GM19372 (cell line): ENCODE results near the gene GALNT18.

Experiments
- ATAC-seq: cut with Tn5 transposase; IDR thresholded peaks from one replicate; pipeline ENCODE4 v1.9.1; 2021; ENCODE audit warnings: mild to moderate bottlenecking, low read depth, moderate library complexity; ENCODE audit not compliant: unreplicated experiment

GALNT18 gene

DNA sequence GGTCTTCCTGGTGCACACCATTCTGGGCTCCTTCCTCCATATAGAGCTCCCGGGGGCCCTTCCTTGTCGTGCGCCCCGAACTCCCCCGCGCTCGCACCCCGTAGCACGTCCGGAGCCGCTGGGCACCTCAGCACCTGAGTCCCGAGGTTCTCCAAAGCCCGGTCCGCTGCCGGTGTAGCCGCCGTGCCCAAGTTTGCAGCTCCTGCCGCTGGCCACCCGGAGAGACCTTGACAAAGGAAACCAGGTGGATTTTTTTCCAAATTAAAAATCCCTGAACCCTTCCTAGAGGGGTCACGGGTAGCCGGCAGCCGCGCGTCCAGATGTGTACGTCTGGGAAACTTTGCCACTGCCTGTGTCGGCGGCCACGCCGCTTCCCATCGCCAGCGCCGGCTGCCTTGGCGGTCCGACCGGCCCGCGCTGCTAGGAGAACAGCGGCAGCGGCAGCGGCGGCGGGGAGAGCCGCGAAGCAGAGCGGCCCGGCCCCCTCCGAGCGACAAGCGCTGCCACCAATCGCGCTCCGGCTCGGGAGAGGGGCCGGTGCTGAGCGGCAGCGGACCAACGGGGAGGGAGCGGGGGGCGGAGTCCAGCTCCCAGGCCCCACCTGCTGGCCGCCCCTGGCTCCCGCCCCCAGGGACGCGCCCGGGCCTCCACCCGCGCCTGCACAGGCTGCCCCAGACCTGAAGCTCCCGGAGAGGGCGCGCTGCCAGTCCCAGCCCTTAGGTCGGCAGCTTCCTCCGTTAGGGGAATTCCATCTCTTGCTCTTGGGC, at the start of gene GALNT18:
TSS of gene GALNT18 (minus strand) at position 433 of the 767 bp plus-strand sequence.
- peak; percentile 95 for ATAC-seq

DNA sequence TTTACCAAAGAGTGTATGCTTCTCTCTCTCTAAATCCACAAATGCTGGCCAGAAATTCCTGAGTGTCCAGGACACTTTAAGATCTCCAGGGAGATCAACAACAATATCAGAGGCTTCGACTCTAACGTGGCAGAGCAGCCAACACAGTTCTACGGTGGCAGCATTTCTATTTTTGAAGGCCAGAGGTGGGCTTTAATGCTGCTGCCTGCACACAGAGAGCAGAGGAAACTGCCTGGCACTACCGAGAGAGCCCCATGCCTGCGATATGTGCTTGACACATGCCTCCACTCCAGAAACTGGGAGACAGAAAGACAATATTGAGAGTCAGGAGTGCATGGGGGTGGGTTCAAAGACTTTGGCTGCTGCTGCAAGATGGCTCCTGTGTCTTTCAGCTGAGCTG, 48.8 kb upstream of the GALNT18 start:
- ATAC-seq = no peak

DNA sequence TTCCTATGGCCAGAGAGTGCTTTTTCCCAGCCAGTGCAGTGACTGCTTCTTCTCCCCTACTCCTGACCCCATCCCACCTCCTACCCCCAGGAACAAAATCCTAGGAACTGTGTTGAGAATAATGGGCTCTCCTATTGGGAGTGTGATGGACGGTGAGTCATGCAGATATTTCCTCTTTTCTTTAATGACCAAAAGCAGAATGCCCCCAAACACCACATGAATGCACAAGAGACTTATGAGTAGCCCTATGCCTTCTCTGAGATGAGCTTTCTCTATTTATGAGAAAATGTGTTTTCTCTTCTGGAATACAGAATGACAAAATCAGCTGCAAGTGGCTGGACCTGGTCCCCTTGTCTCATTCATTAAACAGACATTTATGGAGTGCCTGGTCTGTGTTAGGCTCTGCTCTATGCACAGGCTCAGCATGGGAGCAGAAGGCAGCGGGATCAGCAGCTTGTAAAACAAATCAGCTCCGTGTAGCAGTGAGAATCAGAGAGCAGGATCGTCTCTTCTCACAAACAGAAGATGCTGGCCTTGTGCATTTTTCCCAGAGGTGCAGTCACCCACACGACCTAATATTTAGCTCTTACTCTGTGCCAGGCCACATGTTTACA, 47.5 kb upstream of the GALNT18 start:
- no peak for ATAC-seq

DNA sequence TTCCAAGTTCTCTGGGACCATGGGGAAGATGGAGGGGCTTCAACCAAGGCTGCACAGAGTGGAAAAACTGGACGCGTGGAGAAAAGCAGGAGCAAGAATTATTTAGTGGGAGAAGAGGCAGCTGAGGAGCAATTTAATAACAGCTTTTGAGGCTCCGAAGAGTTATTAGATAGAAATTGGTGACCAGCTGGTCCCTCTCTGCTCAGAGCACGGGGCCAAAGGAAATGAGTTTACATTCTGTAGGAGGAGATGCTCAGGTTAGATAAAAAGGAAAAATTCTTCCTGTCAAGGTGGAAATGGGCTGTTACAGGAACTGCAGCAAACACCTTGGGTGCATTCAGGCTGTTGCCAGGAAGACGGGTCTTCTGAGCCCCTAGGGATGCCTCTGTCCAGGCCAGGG, 47.0 kb upstream of the GALNT18 start:
- ATAC-seq = no peak

DNA sequence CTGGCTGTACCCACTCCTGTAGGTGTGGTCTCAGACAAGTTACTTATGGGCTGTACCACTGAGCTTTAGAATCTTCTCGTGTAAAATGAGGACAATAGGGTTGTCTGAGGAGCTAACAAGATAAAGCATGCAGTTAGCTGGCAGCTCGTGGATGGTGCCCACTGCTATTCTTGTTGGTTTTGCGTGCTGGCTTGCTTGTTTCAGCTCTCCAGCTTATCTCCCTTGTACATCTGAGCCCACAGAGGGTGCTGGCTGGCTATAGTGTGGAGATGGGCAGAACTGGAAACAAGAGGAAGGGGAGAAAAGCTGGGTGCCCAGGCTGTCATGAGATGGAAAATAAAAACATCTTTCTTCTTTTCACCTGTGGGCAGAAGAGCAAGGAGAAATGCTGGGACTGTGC, 46.5 kb upstream of the GALNT18 start:
- ATAC-seq = no peak

DNA sequence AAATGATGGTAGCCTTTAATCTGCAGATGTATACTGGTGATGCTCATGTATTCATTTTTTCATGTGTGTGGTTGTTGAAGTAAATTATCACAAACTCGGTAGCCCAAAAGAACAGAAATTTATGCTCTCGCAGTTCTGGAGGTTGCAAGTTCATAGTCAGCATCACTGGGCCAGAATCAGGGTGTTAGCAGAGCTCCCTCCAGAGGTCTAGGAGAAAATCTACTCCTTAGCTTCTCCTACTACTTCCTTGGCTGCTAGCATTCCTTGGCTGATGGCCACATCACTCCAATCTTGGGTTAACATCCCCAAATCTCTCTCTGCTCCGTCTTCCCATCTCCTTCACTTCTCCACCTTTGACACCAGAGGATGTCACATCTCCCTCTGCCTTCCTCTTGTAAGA, 45.3 kb upstream of the GALNT18 start:
- no peak for ATAC-seq

DNA sequence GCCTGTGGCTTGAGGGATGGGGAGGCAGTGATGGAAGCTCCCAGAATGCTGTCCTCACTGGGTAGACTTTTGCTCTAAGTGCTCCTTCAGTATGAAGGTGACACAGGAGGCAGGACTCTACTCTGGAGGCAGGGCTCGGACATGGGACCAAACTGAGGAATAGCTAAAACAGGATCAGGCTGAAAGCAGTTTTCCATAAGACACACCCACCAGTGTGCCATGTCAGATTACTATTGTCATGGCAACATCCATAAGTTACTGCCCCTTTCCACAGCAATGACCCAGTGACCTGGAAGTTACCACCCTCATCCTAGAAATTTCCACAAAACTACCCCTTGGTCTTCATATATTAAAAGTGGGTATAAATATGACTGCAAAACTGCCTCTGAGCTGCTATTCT, 43.6 kb upstream of the GALNT18 start:
- ATAC-seq = no peak

DNA sequence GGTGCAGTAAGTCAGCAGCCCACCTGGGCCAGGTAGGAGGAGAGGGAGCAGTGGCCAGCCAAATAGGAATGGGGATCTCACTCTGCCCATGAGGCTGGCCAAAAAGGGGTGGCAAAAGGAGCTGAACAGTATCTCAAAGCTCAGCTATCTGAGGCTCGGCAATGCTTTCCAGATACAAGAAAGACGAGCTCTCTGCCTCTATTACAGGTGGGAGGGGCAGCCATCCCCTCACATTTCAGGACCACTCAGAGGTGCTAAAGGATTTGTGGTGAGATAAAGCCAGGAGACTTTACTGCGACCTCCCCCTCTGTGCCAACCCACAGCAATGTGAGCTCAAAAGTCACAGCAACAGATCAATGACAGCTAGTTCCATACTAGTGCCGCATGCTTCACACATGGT, 42.1 kb upstream of the GALNT18 start:
- no peak for ATAC-seq

DNA sequence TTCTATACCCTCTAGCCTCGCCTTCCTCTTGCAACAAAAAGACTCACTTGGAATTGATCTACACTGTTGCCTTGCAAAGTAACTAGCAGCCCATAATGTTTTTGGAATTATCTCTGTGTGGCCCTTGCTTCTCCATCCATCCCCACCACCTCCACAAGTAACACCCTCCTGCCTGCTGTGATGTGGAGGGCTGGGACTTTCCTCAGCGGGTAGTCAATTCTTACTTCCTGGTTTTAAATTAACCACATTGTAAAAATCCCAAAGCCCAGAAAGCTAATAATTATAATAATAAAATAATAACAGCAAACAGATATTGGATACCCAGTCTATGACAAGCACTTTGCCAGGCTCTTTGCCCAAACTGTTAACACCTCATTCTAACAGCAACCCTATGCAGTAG, 40.8 kb upstream of the GALNT18 start:
- no peak for ATAC-seq

DNA sequence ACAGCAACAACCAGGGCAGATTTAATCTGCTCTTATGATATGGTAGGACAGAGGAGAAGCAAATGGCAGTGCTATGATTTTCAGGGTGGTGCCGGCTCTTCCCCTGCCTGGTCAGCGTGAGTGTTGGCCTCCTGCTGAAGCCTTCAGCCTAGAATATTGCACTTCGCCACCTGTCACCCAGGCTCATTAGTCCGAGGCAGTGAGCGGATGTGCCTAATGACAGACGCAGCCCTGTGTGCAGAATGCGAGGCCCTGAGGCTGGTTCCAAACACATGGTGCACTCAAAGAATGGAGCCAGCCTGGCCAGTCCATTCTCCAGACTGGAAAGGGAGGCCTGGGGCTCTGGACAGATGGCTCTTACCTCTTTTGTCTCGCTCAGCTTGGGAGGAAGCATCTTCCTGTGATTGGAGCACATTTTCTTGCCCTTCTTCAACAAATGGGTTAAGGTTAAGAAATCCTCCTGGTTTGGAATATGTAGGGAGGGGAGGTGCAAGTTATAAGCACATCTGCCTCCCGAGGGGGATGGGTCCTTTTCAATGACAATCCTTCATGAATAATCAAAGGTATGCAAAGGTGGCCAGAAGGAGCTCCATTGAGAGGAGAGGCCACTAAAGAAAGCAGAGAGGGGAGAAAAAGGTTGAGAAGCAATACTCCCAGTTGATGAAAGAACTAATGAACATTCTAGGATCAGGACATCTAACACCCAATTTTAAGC, 39.7 kb upstream of the GALNT18 start:
- no peak for ATAC-seq

DNA sequence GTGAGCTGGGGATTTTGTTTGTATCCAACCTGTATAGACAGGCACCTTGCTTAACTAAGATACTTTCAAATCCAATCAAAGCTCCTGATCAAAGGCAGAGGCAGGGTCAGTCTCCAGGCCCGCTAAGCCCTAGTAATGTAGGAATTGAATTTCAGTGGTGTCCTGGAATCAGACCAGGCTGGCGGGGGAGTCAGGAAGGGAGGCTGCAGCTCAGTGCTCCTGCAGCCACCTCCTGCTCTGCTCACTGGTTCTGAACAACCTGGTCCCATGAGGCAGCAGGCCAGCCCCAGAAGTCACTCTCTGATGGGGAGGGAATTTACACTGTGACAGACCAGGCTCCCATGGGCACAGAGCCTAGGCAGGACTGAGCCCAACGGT, 38.5 kb upstream of the GALNT18 start:
- ATAC-seq = no peak

DNA sequence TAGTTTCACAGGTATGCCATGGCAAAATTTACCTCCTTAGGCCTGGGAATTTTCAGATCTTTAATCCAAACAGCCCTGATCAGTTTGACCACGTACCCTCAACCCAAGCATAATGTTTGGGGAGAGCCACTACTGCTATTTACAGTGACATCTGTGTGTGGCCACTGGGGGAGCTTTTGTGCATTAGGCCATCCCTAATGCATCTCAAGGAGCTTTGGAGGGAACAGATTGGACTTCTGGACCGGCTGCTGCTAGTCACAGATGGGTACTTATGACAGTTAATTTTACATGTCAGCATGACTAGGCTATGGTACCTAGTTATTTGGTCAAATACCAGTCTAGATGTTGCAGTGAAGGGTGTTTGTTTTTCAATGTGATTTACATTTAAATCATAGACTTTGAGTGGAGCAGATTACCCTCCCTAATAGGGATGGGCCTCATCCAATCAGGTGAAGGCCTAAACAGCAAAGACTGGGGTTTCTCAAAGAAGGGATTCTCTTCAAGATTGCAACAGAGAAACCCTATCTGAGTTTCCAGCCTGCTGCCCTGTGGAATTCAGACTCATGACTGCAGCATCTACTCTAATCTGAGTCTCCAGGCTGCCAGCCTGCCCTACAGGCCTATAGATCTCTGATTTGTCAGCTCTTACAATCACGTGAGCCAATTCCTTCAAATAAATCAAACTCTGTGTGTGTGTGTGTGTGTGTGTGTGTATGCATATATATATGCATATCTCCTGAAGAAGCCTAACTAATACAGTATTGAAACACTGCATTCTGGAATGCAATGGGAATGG, 38.0 kb upstream of the GALNT18 start:
- ATAC-seq = no peak

DNA sequence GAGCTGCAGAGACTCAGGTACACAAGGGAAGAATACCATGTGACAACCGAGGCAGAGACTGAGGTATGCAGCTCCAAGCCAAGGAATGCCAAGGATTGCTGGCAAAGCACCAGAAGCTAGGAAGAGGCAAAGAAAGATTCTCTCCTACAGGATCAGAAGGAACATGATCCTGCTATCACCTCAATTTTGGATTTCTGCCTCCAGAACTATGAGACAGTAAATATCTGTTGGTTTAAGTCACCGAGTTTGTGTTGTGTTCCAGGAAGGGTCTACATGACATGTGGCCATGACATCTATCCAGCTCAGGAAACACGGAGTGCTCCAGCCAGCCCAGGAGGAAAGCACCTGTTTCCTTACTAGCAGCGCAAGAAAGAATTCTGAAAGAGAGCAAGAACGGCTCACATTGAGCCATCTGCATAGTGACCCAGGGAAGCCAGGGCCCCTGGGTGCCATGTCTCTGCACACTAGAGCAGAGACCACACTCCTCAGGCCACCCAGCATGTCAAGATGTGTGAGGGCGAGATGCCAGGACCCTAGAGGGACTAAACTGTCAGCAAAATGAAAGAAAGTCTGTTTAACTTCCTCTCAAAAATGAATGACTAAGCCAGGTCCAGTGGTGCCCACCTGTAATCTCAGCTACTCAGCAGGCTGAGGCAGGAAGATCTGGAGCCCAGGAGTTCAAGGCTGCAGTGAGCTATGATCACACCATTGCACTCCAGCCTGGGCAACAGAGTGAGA, 35.6 kb upstream of the GALNT18 start:
- ATAC-seq = no peak

DNA sequence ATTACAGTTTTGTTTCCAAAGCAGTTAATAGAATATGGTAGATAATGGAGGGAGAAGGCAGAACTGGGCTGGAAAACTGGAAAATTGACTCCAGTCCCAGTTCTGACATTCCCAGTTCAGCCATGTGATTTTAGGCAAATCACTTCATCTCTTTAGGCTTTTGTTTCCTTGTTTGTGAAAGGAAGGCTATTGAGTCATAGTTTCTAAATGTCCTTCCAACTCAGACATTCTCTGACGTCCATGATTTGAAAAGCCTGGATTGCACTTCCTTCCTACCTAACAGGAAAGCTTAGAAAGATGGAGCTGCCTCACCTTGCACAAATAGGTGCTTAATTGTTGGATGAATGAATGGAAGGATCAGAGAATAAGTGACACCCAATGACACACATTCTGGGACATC, 19.8 kb upstream of the GALNT18 start:
- no peak for ATAC-seq

DNA sequence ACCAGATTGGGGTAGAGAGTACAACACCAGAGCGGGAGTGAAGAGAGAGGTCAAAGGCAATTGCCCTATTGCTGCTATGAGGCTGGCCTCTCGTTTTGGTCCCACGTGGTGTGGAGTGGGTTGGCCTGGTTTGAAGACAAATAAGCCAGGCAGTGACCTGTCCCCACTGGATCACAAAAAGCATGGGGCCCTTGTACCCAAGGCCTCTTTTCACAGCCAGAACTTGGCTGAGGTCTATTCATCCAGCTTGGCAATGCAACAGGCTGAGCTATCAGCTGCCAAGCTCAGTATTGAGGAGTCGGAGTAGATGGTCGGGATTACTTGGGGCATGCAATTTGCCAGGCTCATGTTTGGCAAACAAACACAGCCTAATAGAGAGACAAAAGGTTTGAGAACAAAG, 19.2 kb upstream of the GALNT18 start:
- ATAC-seq = no peak

DNA sequence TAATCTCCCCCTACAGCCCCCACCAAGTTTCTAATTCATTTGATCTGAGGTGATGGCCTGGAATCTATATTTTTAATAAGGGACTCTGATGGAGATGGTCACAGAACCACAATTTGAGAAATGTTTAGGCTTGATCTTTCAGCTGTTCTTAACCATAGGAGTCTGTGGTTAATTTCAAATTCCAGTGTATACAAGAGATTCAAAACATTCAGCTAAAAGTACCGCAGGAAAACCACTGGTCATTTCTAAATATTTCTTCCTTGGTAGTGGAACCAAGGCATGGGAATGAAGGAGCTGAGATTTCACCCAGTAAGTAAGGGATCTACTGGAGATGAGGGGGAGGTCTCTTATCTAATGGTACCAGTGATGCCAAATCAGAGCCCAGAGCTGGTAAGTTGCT, 18.3 kb upstream of the GALNT18 start:
- no peak for ATAC-seq

DNA sequence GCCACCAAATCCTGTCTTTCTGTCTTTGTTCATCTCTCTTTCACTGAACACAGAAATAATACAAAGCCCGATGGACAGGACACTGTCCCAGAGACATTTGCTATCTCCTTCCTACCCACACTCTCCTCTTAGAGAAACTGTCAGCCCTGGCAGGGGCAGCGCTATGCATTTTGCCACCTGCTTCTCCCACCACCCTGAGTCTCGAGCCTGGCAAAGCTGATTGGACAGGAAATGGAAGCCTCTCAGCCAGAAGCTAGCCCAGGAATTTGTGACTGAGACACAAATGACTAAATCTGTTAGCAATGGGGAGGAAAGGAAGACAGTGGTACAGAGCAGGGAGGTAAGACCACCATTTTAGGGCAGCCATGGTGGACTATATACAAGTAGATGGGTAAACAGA, 14.9 kb upstream of the GALNT18 start:
- no peak for ATAC-seq

DNA sequence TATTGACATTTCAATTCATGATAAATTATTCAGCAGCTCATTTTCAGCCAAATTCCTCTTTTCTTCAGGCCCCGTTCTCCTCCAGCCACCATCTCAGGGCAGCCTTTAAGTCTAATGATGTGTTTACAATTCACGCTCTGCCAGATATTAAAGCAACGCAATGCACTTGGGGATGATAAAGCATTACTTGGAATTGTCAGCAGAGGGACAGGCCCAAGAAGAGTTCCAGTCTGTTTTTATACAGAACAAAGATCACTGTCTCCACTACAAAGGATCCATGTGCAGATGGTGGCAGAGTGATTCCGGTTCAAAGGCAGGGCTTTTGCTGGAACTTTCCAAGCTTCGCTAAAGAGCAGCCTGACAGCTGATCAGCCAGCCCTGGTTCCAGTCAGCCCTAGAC, 13.6 kb upstream of the GALNT18 start:
- no peak for ATAC-seq

DNA sequence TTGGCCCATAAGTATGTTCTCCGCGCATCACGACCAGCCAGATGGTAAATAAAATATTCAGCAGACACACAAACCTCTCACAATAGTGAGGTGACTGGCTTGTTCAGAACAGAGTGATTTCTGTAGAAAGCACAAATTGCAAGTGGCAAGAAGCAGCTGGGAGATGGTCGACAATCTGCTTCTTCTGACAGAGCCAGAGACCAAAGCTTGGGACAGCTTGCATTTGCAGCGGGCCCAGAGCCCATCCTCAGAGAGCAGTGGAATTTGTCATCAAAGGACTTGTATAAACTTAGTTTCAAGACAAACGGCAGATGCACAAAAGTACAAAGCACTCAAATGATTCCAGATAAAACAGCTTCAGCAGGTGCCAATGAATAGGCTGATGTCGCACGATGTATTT, 7.6 kb upstream of the GALNT18 start:
- ATAC-seq = no peak

DNA sequence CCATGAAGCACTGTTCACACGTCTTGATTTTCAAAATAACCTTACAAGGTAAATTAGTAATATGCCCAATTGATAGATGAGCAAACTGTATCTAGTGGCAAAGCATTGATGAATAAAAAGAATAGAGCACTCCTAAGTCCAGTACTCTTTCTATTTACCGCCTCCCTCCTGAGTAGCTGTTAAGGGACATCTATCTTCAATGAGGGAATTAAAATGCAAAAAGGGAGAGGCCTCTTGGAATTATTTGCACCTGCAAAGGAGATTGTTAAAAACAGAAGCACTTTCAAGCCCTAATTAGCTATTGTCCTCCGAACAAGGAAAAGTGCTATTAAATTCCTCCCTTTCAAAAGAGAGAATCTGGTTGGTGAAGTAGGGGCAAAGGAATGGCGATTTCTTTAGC, 6.8 kb upstream of the GALNT18 start:
- no peak for ATAC-seq
